SK-N-MC (cell line): ENCODE data around the gene ZNHIT1.

Experiments used
- EZH2 ChIP-seq: fragments of 200-600 bp; sonication (generic); IDR thresholded peaks from one replicate; pipeline ENCODE4 v1.6.1; 2017; ENCODE audit warnings: antibody characterized with exemption
- POLR2AphosphoS5 ChIP-seq: IDR thresholded peaks from 2 replicates; pipeline ENCODE4 v1.6.1; 2012; ENCODE audit warnings: mild to moderate bottlenecking, low read depth, low read length, borderline replicate concordance

DNA sequence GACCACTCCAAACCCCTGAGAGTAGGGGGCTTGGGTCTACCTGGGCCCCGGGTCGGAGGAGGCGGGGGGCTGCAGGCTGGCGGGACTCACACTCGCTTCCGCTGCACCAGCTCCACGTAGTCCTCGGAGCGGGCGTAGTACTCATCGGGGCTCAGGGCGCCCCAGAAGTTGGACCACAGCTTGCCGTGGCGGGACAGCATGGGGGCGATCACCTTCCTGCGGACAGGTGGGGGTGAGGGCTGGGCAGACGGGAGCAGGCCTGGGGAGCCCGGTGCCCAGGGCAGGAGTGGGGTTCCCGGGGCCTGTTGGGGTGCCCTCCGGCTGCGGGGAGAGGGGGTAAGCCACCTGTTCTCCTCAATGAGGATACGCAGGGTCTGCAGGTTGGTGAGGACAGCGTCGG lies 6.5 kb upstream of the ZNHIT1 start:
- no peak for TF ChIP-seq POLR2AphosphoS5
- no peak for TF ChIP-seq EZH2
